Sigmoid colon (tissue), 4 donors: ENCODE results near the gene PLA2G4D.

Experiments used
- CTCF ChIP-seq, 4 experiments: fragments of 450-650 bp in 3 of 4; fragments of 200-600 bp in 1 of 4; IDR thresholded peaks; one replicate each; pipeline ENCODE4 v1.5.1; 2016 to 2019; ENCODE audit warnings: antibody characterized with exemption in 4 of 4, mild to moderate bottlenecking in 3 of 4, moderate library complexity in 2 of 4
- EP300 ChIP-seq, 4 donors: sonication (generic); formaldehyde crosslinking; IDR thresholded peaks; one replicate each; pipeline ENCODE4 v1.6.1; 2017; ENCODE audit warnings: antibody characterized with exemption in 4 of 4
- POLR2A ChIP-seq, 2 donors: fragments of 450-650 bp; IDR thresholded peaks; one replicate each; pipeline ENCODE4 v1.6.1; 2016; ENCODE audit warnings: antibody characterized with exemption in 2 of 2, mild to moderate bottlenecking in 2 of 2, moderate library complexity in 2 of 2

- no peak for TF ChIP-seq CTCF (IDR thresholded peaks at IDR 0.05)
- no peak for TF ChIP-seq POLR2A (IDR thresholded peaks at IDR 0.05)
- TF ChIP-seq EP300 (IDR thresholded peaks at IDR 0.05): no peak
Observed at GRCh38 chr15:42063122-42063848, 31.1 kb downstream of the PLA2G4D start.
